Heart right ventricle (tissue), 16 donors: ENCODE data around the gene NLRC5. TPM values are rescaled to one million over a fixed set of nuclear protein-coding genes. Genes with fewer than 3 reads are reported as not detected.

ENCODE experiments used
- ATAC-seq, 8 donors: fragments of 200-7000 bp; cut with Tn5 transposase; one replicate each; pipeline ENCODE4 v1.9.1; 2020; ENCODE audit warnings: mild to moderate bottlenecking in 8 of 8, moderate library complexity in 8 of 8, moderate number of reproducible peaks in 1 of 8
- DNase-seq, 2 donors: peaks; one replicate each; pipeline ENCODE4 v3.0.0-alpha.2; 2020
- H3K27ac ChIP-seq, 10 donors: fragments of 200-600 bp; sonication (generic) in 2 of 10; one replicate each; pipeline versions ENCODE4 v1.5.0 to v1.8.0; 2020 to 2022; ENCODE audit warnings: mild to moderate bottlenecking in 3 of 10
- H3K27me3 ChIP-seq, 7 donors: fragments of 200-600 bp; one replicate each; pipeline ENCODE4 v1.8.0; 2021 to 2022; ENCODE audit warnings: mild to moderate bottlenecking in 2 of 7
- H3K36me3 ChIP-seq, 9 donors: fragments of 200-600 bp; sonication (generic) in 1 of 9; one replicate each; pipeline versions ENCODE4 v1.5.0 to v1.8.0; 2020 to 2022; ENCODE audit warnings: mild to moderate bottlenecking in 2 of 9
- H3K4me1 ChIP-seq, 9 donors: fragments of 200-600 bp; sonication (generic) in 1 of 9; one replicate each; pipeline versions ENCODE4 v1.5.0 to v1.8.0; 2020 to 2022; ENCODE audit warnings: mild to moderate bottlenecking in 4 of 9
- H3K4me3 ChIP-seq, 10 donors: fragments of 200-600 bp; sonication (generic) in 2 of 10; one replicate each; pipeline versions ENCODE4 v1.5.0 to v1.8.0; 2020 to 2022; ENCODE audit warnings: mild to moderate bottlenecking in 7 of 10, moderate library complexity in 2 of 10
- H3K9me3 ChIP-seq, 11 donors: fragments of 200-600 bp in 10 of 11; sonication (generic) in 2 of 11; one replicate each; pipeline versions ENCODE4 v1.5.0 to v1.8.0; 2013 to 2022; ENCODE audit warnings: mild to moderate bottlenecking in 2 of 11, control low read depth in 1 of 11, moderate library complexity in 1 of 11
- CTCF ChIP-seq, 9 donors: fragments of 200-600 bp; sonication (generic) in 2 of 9; IDR thresholded peaks; one replicate each; pipeline versions ENCODE4 v1.5.0 to v1.8.0; 2021 to 2022; ENCODE audit warnings: antibody characterized with exemption in 9 of 9, mild to moderate bottlenecking in 5 of 9, moderate library complexity in 1 of 9
- WGBS, 2 donors: extraction: QIAGEN DNeasy Blood & Tissue Kit; methylation state at CpG; one replicate each; pipeline ENCODE4 v1.1.7; 2013; ENCODE audit warnings: inconsistent platforms in 1 of 2; 5-methylcytosine and 5-hydroxymethylcytosine counted together
- intact Hi-C, 10 donors: fragments of 100-400 bp; cut with DNase I; formaldehyde crosslinking; loops; one replicate each; pipeline versions ENCODE4 v1.11.1 to v1.14.2; 2022
- polyA plus RNA-seq, 2 donors: library from polyadenylated mRNA; stranded (reverse); fragments of 200-250 nt; gene quantifications; one replicate each; pipeline ENCODE4 v1.2.3, GENCODE V29; 2013
- total RNA-seq, 10 donors: library from RNA; stranded (reverse); fragmentation: NEBNext Ultra II Directional in 3 of 10; extraction: Animal tissue kit (Norgen Biotek cat#: 25700) in 3 of 10; gene quantifications; one replicate each; pipeline versions ENCODE4 v1.2.1 to v1.2.4, GENCODE V29; 2021 to 2023
- donor health status: Arrhythmogenic right ventricular cardiomyopathy.
- donor health status: ischemic (EF 13 %, LVEDD 7.1; RV severe dilation, severe dysfunction).
- donor health status: healthy with polysubstance abuse.
- donor health status: DM: no; HTN: yes; CAD: no.
- donor health status: DM: no; HTN: no; CAD: no.
- donor health status: ischemic (EF 25% LVEDD 6.9; RV normal size, moderate dysfunction).
- donor health status: ischemic (EF 25% LVEDD 5.7; RV mildly dilated, moderate dysfunction).
- donor health status: healthy.
- donor health status: DM: yes; HTN: yes; CAD: no.
- donor health status: Ischemic cardiomyopathy.
- donor health status: ischemic (EF 35%, LVEDD 5.7; RV mildly dilated, moderate dysfunction).
- donor health status: nonischemic (EF 11% LVEDD 7.7; RV severe dilation, severe dysfunction).
- donor health status: DM: yes; HTN: yes; CAD: no.
- donor health status: PGD.
- donor health status: ischemic (EF 29% LVEDD 5.4; RV normal size, mild dysfunction).
- donor health status: nonischemic (EF 23%, LVEDD 6.1; RV moderate dilation, normal function).

Gene NLRC5
- total and polyA plus RNA-seq, 12 donors, result 6.2 to 49.6 (median 13.5) TPM

GRCh38 chr16:57024894-57025680 is 35.7 kb downstream of the NLRC5 start:
- Histone ChIP-seq H3K36me3 (peaks cover 0 to 96% (median 10%) of the 10 kb centered on the region in 9 donors), H3K9me3 (no peaks in the 10 kb centered on the region), H3K4me3 (no peak overlapping the region), H3K4me1 (peaks cover 0 to 50% (median 0%) of the 10 kb centered on the region in 9 donors), H3K27ac (no peak overlapping the region), H3K27me3 (no peaks in the 10 kb centered on the region)
- no peak for TF ChIP-seq CTCF (IDR thresholded peaks at IDR 0.05)
- DNase-seq, result no peak
- ATAC-seq, result peak in 2 of 8 donors; percentile 17 to 26
- intact Hi-C loops, result loop anchor here in 2 of 10 donors (5.0 to 10.0 kb wide), 2 partner anchors 48 to 150 kb away; no protein-coding TSS in a partner anchor
- 91 to 95% methylated on average over 19 of the region's 19 CpGs for WGBS, 2 donors

GRCh38 chr16:57025941-57026777 is 36.8 kb downstream of the NLRC5 start:
- no peak for DNase-seq
- no peaks in the 10 kb centered on the region for H3K27me3 ChIP-seq
- H3K4me3 ChIP-seq, result no peak overlapping the region
- peaks cover 0 to 93% (median 10%) of the 10 kb centered on the region in 9 donors for H3K36me3 ChIP-seq
- no peak for TF ChIP-seq CTCF (IDR thresholded peaks at IDR 0.05)
- H3K4me1 ChIP-seq, result peaks cover 0 to 52% (median 0%) of the 10 kb centered on the region in 9 donors
- no peak overlapping the region for H3K27ac ChIP-seq
- intact Hi-C loops, result loop anchor here in 1 of 10 donors (10.0 kb wide), 1 partner anchor 151 kb away; no protein-coding TSS in a partner anchor
- H3K9me3 ChIP-seq, result no peaks in the 10 kb centered on the region
- 90 to 93% methylated on average over 21 of the region's 21 CpGs for WGBS, 2 donors
- peak in 1 of 8 donors; percentile 25 for ATAC-seq

GRCh38 chr16:57026778-57027062 is 37.4 kb downstream of the NLRC5 start:
- Histone ChIP-seq H3K4me1 (peaks cover 0 to 56% (median 0%) of the 10 kb centered on the region in 9 donors), H3K36me3 (peaks cover 0 to 93% (median 8%) of the 10 kb centered on the region in 9 donors), H3K27ac (no peak overlapping the region), H3K27me3 (no peaks in the 10 kb centered on the region), H3K4me3 (no peak overlapping the region), H3K9me3 (no peaks in the 10 kb centered on the region)
- no peak for ATAC-seq
- no peak for DNase-seq
- WGBS, 2 donors, result 82 to 89% methylated on average over 3 of the region's 3 CpGs
- intact Hi-C loops, result loop anchor here in 1 of 10 donors (10.0 kb wide), 1 partner anchor 152 kb away; no protein-coding TSS in a partner anchor
- TF ChIP-seq CTCF (IDR thresholded peaks at IDR 0.05), result no peak

GRCh38 chr16:57027067-57027466 is 37.7 kb downstream of the NLRC5 start:
- Histone ChIP-seq H3K36me3 (peaks cover 0 to 93% (median 5%) of the 10 kb centered on the region in 9 donors), H3K9me3 (no peaks in the 10 kb centered on the region), H3K27me3 (no peaks in the 10 kb centered on the region), H3K4me3 (no peak overlapping the region), H3K4me1 (peaks cover 0 to 56% (median 0%) of the 10 kb centered on the region in 9 donors), H3K27ac (no peak overlapping the region)
- no peak for ATAC-seq
- TF ChIP-seq CTCF (IDR thresholded peaks at IDR 0.05), result no peak
- intact Hi-C loops, result loop anchor here in 1 of 10 donors (10.0 kb wide), 1 partner anchor 152 kb away; no protein-coding TSS in a partner anchor
- 98 to 99% methylated on average over 2 of the region's 2 CpGs for WGBS, 2 donors
- DNase-seq, result no peak
